ENCODE results near the gene MUC4.
"Not testable (repeated sequence)": the region's sequence is repeated elsewhere in the genome, so short reads cannot be mapped to it uniquely, and the experiment has no call there.

MUC4 gene

GRCh38 chr3:195784031-195784430, 27.7 kb downstream of the MUC4 start:
- not testable (repeated sequence) for DNase-seq (ENCODE audit: low read depth)

GRCh38 chr3:195781236-195781635, 30.5 kb downstream of the MUC4 start:
- not testable (repeated sequence) for DNase-seq (ENCODE audit: low read depth)

- no peak for DNase-seq (ENCODE audit: low read depth)
Measured at GRCh38 chr3:195777975-195778374, 33.8 kb downstream of the MUC4 start.

- DNase-seq (ENCODE audit: low read depth) = no peak
Measured at GRCh38 chr3:195774917-195775316, 36.8 kb downstream of the MUC4 start.

- no peak for DNase-seq (ENCODE audit: low read depth)
Measured at GRCh38 chr3:195773956-195774537, 37.7 kb downstream of the MUC4 start.

GRCh38 chr3:195771646-195772300, 40.0 kb downstream of the MUC4 start:
- DNase-seq (ENCODE audit: low read depth) = no peak

GRCh38 chr3:195770841-195771645, 40.7 kb downstream of the MUC4 start:
- not testable (repeated sequence) for DNase-seq (ENCODE audit: low read depth)

- no peak for DNase-seq (ENCODE audit: low read depth)
Measured at GRCh38 chr3:195770081-195770840, 41.5 kb downstream of the MUC4 start.

- no peak for DNase-seq (ENCODE audit: low read depth)
Measured at GRCh38 chr3:195769551-195769950, 42.2 kb downstream of the MUC4 start.

GRCh38 chr3:195768831-195769303, 42.9 kb downstream of the MUC4 start:
- no peak for DNase-seq (ENCODE audit: low read depth)

- DNase-seq (ENCODE audit: low read depth) = no peak
Measured at GRCh38 chr3:195768414-195768813, 43.3 kb downstream of the MUC4 start.

- DNase-seq (ENCODE audit: low read depth) = no peak
Measured at GRCh38 chr3:195767792-195768191, 43.9 kb downstream of the MUC4 start.

- no peak for DNase-seq (ENCODE audit: low read depth)
Measured at GRCh38 chr3:195766671-195767070, 45.1 kb downstream of the MUC4 start.

- no peak for DNase-seq (ENCODE audit: low read depth)
Measured at GRCh38 chr3:195764961-195765706, 46.6 kb downstream of the MUC4 start.

- DNase-seq (ENCODE audit: low read depth) = no peak
Measured at GRCh38 chr3:195763843-195764825, 47.6 kb downstream of the MUC4 start.

GRCh38 chr3:195763076-195763830, 48.5 kb downstream of the MUC4 start:
- DNase-seq (ENCODE audit: low read depth) = no peak

GRCh38 chr3:195762611-195763010, 49.1 kb downstream of the MUC4 start:
- DNase-seq (ENCODE audit: low read depth) = no peak

- DNase-seq (ENCODE audit: low read depth) = no peak
Measured at GRCh38 chr3:195762249-195762585, 49.5 kb downstream of the MUC4 start.

- DNase-seq (ENCODE audit: low read depth) = no peak
Measured at GRCh38 chr3:195761567-195762248, 50.0 kb downstream of the MUC4 start.
